ENCODE measurements around the gene NLRP1. TPM values are rescaled to one million over a fixed set of nuclear protein-coding genes. Genes with fewer than 3 reads are reported as not detected.

Gene NLRP1
- total RNA-seq, 2 donors from 2014 or later, result 190 to 200 TPM

Other genes starting within 250 kb of the NLRP1 start
- 100 to 1,000 TPM; 118 to 130 TPM for gene NUP88, start 164.8 kb downstream of the NLRP1 start, total RNA-seq
- gene RPAIN, start 164.3 kb downstream of the NLRP1 start, total RNA-seq, result 10 to 100 TPM; 57.7 to 72.7 TPM
- gene C1QBP, start 145.4 kb downstream of the NLRP1 start, total RNA-seq, result 10 to 100 TPM; 63.8 to 71.6 TPM
- 1 to 10 TPM; 7.5 to 9.0 TPM for gene DHX33, start 115.5 kb downstream of the NLRP1 start, total RNA-seq
- gene DERL2, start 98.3 kb downstream of the NLRP1 start, total RNA-seq, result 10 to 100 TPM; 66.3 to 78.0 TPM
- 10 to 100 TPM; 19.2 to 31.0 TPM for gene MIS12, start 97.9 kb downstream of the NLRP1 start, total RNA-seq

All from T-helper 17 cell (primary cell).